H9 (cell line): ENCODE measurements around the gene SLCO2A1. TPM values are rescaled to one million over a fixed set of nuclear protein-coding genes. Genes with fewer than 3 reads are reported as not detected.

ENCODE experiments used
- DNase-seq: peaks from one replicate; pipeline ENCODE4 v3.0.0-alpha.2; 2017
- H2AFZ ChIP-seq: one replicate; pipeline ENCODE4 v1.6.1; 2013; ENCODE audit warnings: mild to moderate bottlenecking, low read length, control low read depth, moderate library complexity
- H2AK5ac ChIP-seq: 2 replicates; pipeline ENCODE4 v1.6.1; 2013; ENCODE audit warnings: low read length, control low read depth, mixed read lengths; ENCODE audit not compliant: insufficient read length
- H2BK120ac ChIP-seq: one replicate; pipeline ENCODE4 v1.6.1; 2013; ENCODE audit warnings: low read depth, mild to moderate bottlenecking, low read length, control low read depth, inconsistent platforms; ENCODE audit not compliant: poor library complexity, severe bottlenecking
- H2BK12ac ChIP-seq: 2 replicates; pipeline ENCODE4 v1.6.1; 2013; ENCODE audit warnings: low read length, control low read depth, mixed read lengths, low read depth; ENCODE audit not compliant: insufficient read length
- H2BK15ac ChIP-seq: 2 replicates; pipeline ENCODE4 v1.6.1; 2013; ENCODE audit warnings: low read depth, low read length, control low read depth
- H2BK20ac ChIP-seq: one replicate; pipeline ENCODE4 v1.6.1; 2013; ENCODE audit warnings: low read depth, mild to moderate bottlenecking, low read length, control low read depth, inconsistent platforms; ENCODE audit not compliant: poor library complexity, severe bottlenecking
- H2BK5ac ChIP-seq: 2 replicates; pipeline ENCODE4 v1.6.1; 2013; ENCODE audit warnings: low read length, control low read depth, mixed read lengths; ENCODE audit not compliant: insufficient read length
- H3K14ac ChIP-seq: 2 replicates; pipeline ENCODE4 v1.6.1; 2013; ENCODE audit warnings: low read length, control low read depth; ENCODE audit not compliant: insufficient read depth
- H3K18ac ChIP-seq: 2 replicates; pipeline ENCODE4 v1.6.1; 2013; ENCODE audit warnings: low read depth, mild to moderate bottlenecking, mixed read lengths, low read length, control low read depth; ENCODE audit not compliant: insufficient read length
- H3K23ac ChIP-seq: 2 replicates; pipeline ENCODE4 v1.6.1; 2013; ENCODE audit warnings: low read length, control low read depth, mixed read lengths, low read depth; ENCODE audit not compliant: insufficient read length
- H3K23me2 ChIP-seq: 2 replicates; pipeline ENCODE4 v1.6.1; 2013; ENCODE audit warnings: low read depth, mild to moderate bottlenecking, mixed read lengths, low read length, control low read depth; ENCODE audit not compliant: insufficient read length, poor library complexity, severe bottlenecking
- H3K27ac ChIP-seq: 2 replicates; pipeline ENCODE4 v1.5.1; 2013; ENCODE audit warnings: low read length, control low read depth, mixed read lengths, low read depth; ENCODE audit not compliant: insufficient read length
- H3K27me3 ChIP-seq: 2 replicates; pipeline ENCODE4 v1.6.1; 2013; ENCODE audit warnings: low read length, control low read depth, inconsistent platforms; ENCODE audit not compliant: insufficient read depth
- H3K4ac ChIP-seq: 2 replicates; pipeline ENCODE4 v1.6.1; 2013; ENCODE audit warnings: low read depth, mild to moderate bottlenecking, control low read depth, inconsistent platforms, low read length, moderate library complexity
- H3K4me1 ChIP-seq: 2 replicates; pipeline ENCODE4 v1.6.1; 2013; ENCODE audit warnings: low read length, control low read depth, inconsistent platforms; ENCODE audit not compliant: insufficient read depth
- H3K4me2 ChIP-seq: 2 replicates; pipeline ENCODE4 v1.6.1; 2013; ENCODE audit warnings: low read length, control low read depth, mixed read lengths; ENCODE audit not compliant: insufficient read length, insufficient read depth
- H3K56ac ChIP-seq: 2 replicates; pipeline ENCODE4 v1.6.1; 2013; ENCODE audit warnings: low read depth, mild to moderate bottlenecking, mixed read lengths, low read length, control low read depth; ENCODE audit not compliant: insufficient read length
- H3K79me1 ChIP-seq: 2 replicates; pipeline ENCODE4 v1.6.1; 2013; ENCODE audit warnings: low read depth, mild to moderate bottlenecking, moderate library complexity, low read length, control low read depth, inconsistent platforms; ENCODE audit not compliant: insufficient read depth, poor library complexity, severe bottlenecking
- H3K79me2 ChIP-seq: 2 replicates; pipeline ENCODE4 v1.6.1; 2013; ENCODE audit warnings: low read length, control low read depth, inconsistent platforms; ENCODE audit not compliant: insufficient read depth
- H3K9ac ChIP-seq: 2 replicates; pipeline ENCODE4 v1.6.1; 2013; ENCODE audit warnings: low read length, control low read depth, mixed read lengths; ENCODE audit not compliant: insufficient read length; ENCODE audit errors: extremely low read depth
- H3K9me3 ChIP-seq: one replicate; pipeline ENCODE4 v1.6.1; 2013; ENCODE audit warnings: low read depth, low read length, inconsistent platforms; ENCODE audit not compliant: control insufficient read depth
- H3T11ph ChIP-seq: one replicate; pipeline ENCODE4 v1.6.1; 2013; ENCODE audit warnings: mild to moderate bottlenecking, low read length, control low read depth, inconsistent platforms
- H4K20me1 ChIP-seq: one replicate; pipeline ENCODE4 v1.6.1; 2013; ENCODE audit not compliant: control insufficient read depth, insufficient read length, insufficient read depth
- H4K5ac ChIP-seq: 2 replicates; pipeline ENCODE4 v1.6.1; 2013; ENCODE audit warnings: low read depth, mild to moderate bottlenecking, mixed read lengths, low read length, control low read depth; ENCODE audit not compliant: insufficient read length
- H4K8ac ChIP-seq: replicated peaks from 2 replicates; pipeline ENCODE4 v1.6.1; 2013; ENCODE audit warnings: low read length, control low read depth, mixed read lengths, low read depth; ENCODE audit not compliant: insufficient read length
- H4K91ac ChIP-seq: 2 replicates; pipeline ENCODE4 v1.6.1; 2013; ENCODE audit warnings: low read depth, mild to moderate bottlenecking, moderate library complexity, mixed read lengths, low read length, control low read depth; ENCODE audit not compliant: insufficient read length
- H3K27ac Mint-ChIP-seq, 3 experiments: 2 replicates in 2 of 3; 3 replicates in 1 of 3; pipeline ENCODE4 v1.8.0; 2020 to 2021; ENCODE audit warnings: mixed read lengths in 3 of 3, mild to moderate bottlenecking in 1 of 3, moderate library complexity in 1 of 3
- H3K27me3 Mint-ChIP-seq: 2 replicates; pipeline ENCODE4 v1.8.0; 2021; ENCODE audit warnings: low read depth, mild to moderate bottlenecking, moderate library complexity, mixed read lengths
- H3K36me3 Mint-ChIP-seq, 3 experiments: 2 replicates in 2 of 3; 3 replicates in 1 of 3; pipeline ENCODE4 v1.8.0; 2020 to 2021; ENCODE audit warnings: low read depth in 3 of 3, mixed read lengths in 3 of 3; ENCODE audit not compliant: insufficient read depth in 1 of 3
- H3K4me1 Mint-ChIP-seq, 2 experiments: 2 replicates each; pipeline ENCODE4 v1.8.0; 2020; ENCODE audit warnings: mixed read lengths in 2 of 2
- H3K4me3 Mint-ChIP-seq, 2 experiments: 2 replicates in 1 of 2; 3 replicates in 1 of 2; pipeline ENCODE4 v1.8.0; 2020 to 2021; ENCODE audit warnings: mild to moderate bottlenecking in 2 of 2, mixed read lengths in 2 of 2, moderate library complexity in 1 of 2
- H3K9me3 Mint-ChIP-seq, 2 experiments: 2 replicates in 1 of 2; 3 replicates in 1 of 2; pipeline ENCODE4 v1.8.0; 2020; ENCODE audit warnings: mild to moderate bottlenecking in 2 of 2, mixed read lengths in 2 of 2, moderate library complexity in 1 of 2
- CTCF ChIP-seq: fragments of 200-600 bp; sonication (generic); conservative IDR thresholded peaks from 3 replicates; pipeline ENCODE4 v1.8.0; 2021; ENCODE audit warnings: antibody characterized with exemption, mild to moderate bottlenecking
- WGBS: extraction: QIAGEN DNeasy Blood & Tissue Kit; methylation state at CpG from one replicate; pipeline ENCODE4 v1.1.7; 2013; ENCODE audit warnings: missing lambda C conversion rate, low lambda C conversion rate, mixed read lengths; ENCODE audit not compliant: insufficient read length; ENCODE audit errors: extremely low coverage; 5-methylcytosine and 5-hydroxymethylcytosine counted together
- total RNA-seq: library from RNA; stranded (reverse); gene quantifications from 2 replicates; pipeline ENCODE4 v1.2.1, GENCODE V29; 2021

The SLCO2A1 gene
- total RNA-seq, 1 experiment from 2014 or later, result 0.98 TPM

GRCh38 chr3:133987948-133988484 is 41.7 kb downstream of the SLCO2A1 start:
- no peaks in the 10 kb centered on the region for H3K27me3 ChIP-seq
- peaks cover 43 to 47% of the 10 kb centered on the region in 2 experiments for H3K4me1 Mint-ChIP-seq
- no peak for TF ChIP-seq CTCF
- H2BK20ac ChIP-seq, result no peak overlapping the region
- no peak overlapping the region for H3K18ac ChIP-seq
- H2BK120ac ChIP-seq, result no peak overlapping the region
- peaks cover 20% of the 10 kb centered on the region; the same call in 1 of the 2 replicates for H3K4me1 ChIP-seq
- H2BK15ac ChIP-seq, result no peak overlapping the region
- no peak overlapping the region for H3K9ac ChIP-seq
- no CpG with 5 or more reads among the region's 2 CpGs for WGBS
- no peak overlapping the region for H3T11ph ChIP-seq
- peaks cover 0 to 3% (median 0%) of the 10 kb centered on the region in 3 experiments; a peak in 1 of 7 replicates for H3K36me3 Mint-ChIP-seq
- no peak overlapping the region for H2BK12ac ChIP-seq
- no peak overlapping the region for H3K14ac ChIP-seq
- no peak overlapping the region for H3K56ac ChIP-seq
- H4K20me1 ChIP-seq, result no peaks in the 10 kb centered on the region
- H3K79me1 ChIP-seq, result no peaks in the 10 kb centered on the region
- H3K4me3 Mint-ChIP-seq, result no peak overlapping the region
- H4K91ac ChIP-seq, result no peak overlapping the region
- H3K27ac Mint-ChIP-seq, result no peak overlapping the region
- no peaks in the 10 kb centered on the region for H3K79me2 ChIP-seq
- peaks cover 3% of the 10 kb centered on the region for H3K23me2 ChIP-seq
- H4K5ac ChIP-seq, result no peak overlapping the region
- no peaks in the 10 kb centered on the region for H3K9me3 ChIP-seq
- no peak overlapping the region for H2AK5ac ChIP-seq
- no peak overlapping the region for H3K4ac ChIP-seq
- DNase-seq, result no peak
- peaks cover 17% of the 10 kb centered on the region for H3K27me3 Mint-ChIP-seq
- no peak overlapping the region for H3K27ac ChIP-seq
- H4K8ac ChIP-seq, result no peak overlapping the region
- H3K4me2 ChIP-seq, result no peak overlapping the region
- no peaks in the 10 kb centered on the region for H3K9me3 Mint-ChIP-seq
- no peak overlapping the region for H3K23ac ChIP-seq
- H2BK5ac ChIP-seq, result no peak overlapping the region
- H2AFZ ChIP-seq, result no peak overlapping the region
